Mucosa of rectum (tissue), 2 donors: ENCODE results near the gene LASP1.
"Not testable (repeated sequence)": the region's sequence is repeated elsewhere in the genome, so short reads cannot be mapped to it uniquely, and the experiment has no call there.

Experiments
- H3K27ac ChIP-seq, 2 donors: one replicate each; pipeline ENCODE4 v1.7.0; 2013; ENCODE audit warnings: inconsistent platforms in 2 of 2, low read depth in 2 of 2, low read length in 2 of 2
- H3K27me3 ChIP-seq, 2 donors: one replicate each; pipeline ENCODE4 v1.7.0; 2013; ENCODE audit warnings: low read length in 2 of 2; ENCODE audit not compliant: control insufficient read depth in 2 of 2, insufficient read depth in 2 of 2
- H3K36me3 ChIP-seq, 2 donors: one replicate each; pipeline ENCODE4 v1.7.0; 2013; ENCODE audit warnings: low read length in 2 of 2; ENCODE audit not compliant: control insufficient read depth in 2 of 2, insufficient read depth in 2 of 2
- H3K4me1 ChIP-seq, 2 donors: one replicate each; pipeline ENCODE4 v1.7.0; 2013; ENCODE audit warnings: low read length in 2 of 2, mild to moderate bottlenecking in 1 of 2; ENCODE audit not compliant: control insufficient read depth in 2 of 2, insufficient read depth in 2 of 2
- H3K4me3 ChIP-seq, 2 donors: one replicate each; pipeline ENCODE4 v1.7.0; 2013; ENCODE audit warnings: low read length in 2 of 2
- H3K9ac ChIP-seq, 2 donors: one replicate each; pipeline ENCODE4 v1.7.0; 2013; ENCODE audit warnings: low read length in 2 of 2, low read depth in 1 of 2, mild to moderate bottlenecking in 1 of 2
- H3K9me3 ChIP-seq, 2 donors: one replicate each; pipeline ENCODE4 v1.7.0; 2013; ENCODE audit warnings: low read length in 2 of 2; ENCODE audit not compliant: control insufficient read depth in 2 of 2
- donor health status: healthy.
- donor health status: Normal muscosa, but diverticular disease.

Gene LASP1

DNA sequence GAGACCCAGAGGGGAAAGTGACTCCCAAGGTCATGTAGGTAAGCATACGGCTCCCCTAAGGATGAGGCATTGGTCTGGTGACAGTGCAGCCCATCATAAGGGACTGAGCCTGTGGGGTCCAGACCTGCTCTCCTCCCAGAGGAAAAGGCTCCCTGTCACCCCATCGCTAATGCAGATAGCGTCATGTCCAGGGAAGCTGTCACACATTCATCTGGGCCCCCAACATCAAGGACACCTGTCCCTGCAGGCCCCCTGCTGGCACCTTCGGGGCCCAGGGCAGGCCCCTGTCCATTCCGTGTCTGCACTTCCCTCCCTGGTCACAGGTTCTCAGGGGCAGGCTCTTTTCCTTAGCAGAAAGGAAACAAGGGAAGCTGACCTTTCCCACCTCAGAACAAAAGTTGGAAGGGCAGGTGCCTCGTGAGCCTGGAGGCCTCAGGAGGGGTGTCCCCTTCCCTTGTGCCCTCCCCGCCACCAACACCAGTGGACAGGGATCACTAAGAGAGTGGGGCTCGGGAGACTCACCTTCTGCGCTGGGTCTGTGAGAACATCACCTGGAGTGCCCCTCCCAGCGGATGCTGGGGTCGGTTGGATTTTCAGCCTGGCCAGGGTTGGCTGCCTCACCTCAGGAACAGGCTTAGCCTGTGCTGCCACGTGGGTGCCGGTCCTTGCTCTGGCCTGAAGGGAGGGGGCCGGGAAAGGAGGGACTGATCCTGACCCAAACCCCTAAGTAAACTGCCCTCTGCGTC, 38.2 kb downstream of the LASP1 start:
- H3K27ac ChIP-seq: peak overlapping the region in 1 of 2 donors; percentile 24
- peaks cover 33 to 52% of the 10 kb centered on the region in 2 donors for H3K36me3 ChIP-seq
- no peaks in the 10 kb centered on the region for H3K9me3 ChIP-seq
- H3K27me3 ChIP-seq: no peaks in the 10 kb centered on the region
- H3K4me1 ChIP-seq: peaks cover 2 to 19% of the 10 kb centered on the region in 2 donors
- H3K9ac ChIP-seq: no peak overlapping the region
- H3K4me3 ChIP-seq: no peak overlapping the region

DNA sequence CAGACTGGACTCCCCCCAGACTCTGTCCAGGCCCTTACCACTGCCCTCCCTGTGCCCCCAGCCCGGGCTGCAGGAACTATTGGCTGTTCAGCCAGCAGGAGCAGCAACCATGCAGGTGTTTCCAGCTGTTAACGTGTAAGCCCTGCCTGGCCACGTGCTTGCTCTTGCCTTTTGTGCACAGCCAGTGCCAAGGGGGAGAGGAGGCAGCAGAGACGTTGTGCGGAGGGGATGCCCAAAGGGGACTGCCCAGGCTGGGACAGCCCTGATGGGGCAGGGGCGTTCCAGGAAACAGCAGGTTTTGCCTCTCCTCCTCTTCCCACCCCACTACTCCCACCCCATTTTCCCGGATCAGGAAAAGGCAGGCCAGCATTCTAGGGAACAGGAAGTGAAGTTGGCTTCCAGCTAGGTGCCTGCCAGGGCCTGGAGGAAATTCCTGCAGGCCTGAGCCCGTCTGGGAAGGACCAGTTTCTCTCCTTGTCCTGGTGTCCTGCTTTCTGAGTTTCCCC, 38.9 kb downstream of the LASP1 start:
- H3K36me3 ChIP-seq: peaks cover 29 to 47% of the 10 kb centered on the region in 2 donors
- no peaks in the 10 kb centered on the region for H3K27me3 ChIP-seq
- no peaks in the 10 kb centered on the region for H3K9me3 ChIP-seq
- no peak overlapping the region for H3K9ac ChIP-seq
- H3K4me1 ChIP-seq: peaks cover 2 to 19% of the 10 kb centered on the region in 2 donors
- H3K27ac ChIP-seq: peak overlapping the region in 1 of 2 donors; percentile 24
- H3K4me3 ChIP-seq: no peak overlapping the region

DNA sequence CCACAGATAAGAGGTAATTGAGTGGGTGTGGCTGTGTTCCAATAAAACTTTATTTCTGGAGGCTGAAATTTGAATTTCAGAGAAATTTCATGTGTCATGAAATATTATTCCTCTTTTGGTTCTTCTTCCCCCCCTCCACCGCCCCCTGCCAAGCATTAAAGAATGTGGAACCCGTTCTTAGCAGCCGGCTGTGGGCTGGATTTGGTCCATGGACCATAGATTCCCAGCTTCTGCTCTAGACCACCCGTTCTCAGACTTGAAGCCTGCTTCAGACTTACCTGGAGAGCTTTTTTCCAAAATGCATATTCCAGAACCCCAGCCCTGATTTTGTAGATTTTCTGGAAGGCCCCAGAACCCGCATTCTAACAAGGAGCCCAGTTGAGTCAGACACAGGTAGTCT, 40.5 kb downstream of the LASP1 start:
- H3K36me3 ChIP-seq: peaks cover 39 to 53% of the 10 kb centered on the region in 2 donors
- H3K27ac ChIP-seq: no peak overlapping the region
- no peak overlapping the region for H3K4me3 ChIP-seq
- no peaks in the 10 kb centered on the region for H3K9me3 ChIP-seq
- H3K9ac ChIP-seq: no peak overlapping the region
- no peaks in the 10 kb centered on the region for H3K27me3 ChIP-seq
- peaks cover 16 to 31% of the 10 kb centered on the region in 2 donors for H3K4me1 ChIP-seq

DNA sequence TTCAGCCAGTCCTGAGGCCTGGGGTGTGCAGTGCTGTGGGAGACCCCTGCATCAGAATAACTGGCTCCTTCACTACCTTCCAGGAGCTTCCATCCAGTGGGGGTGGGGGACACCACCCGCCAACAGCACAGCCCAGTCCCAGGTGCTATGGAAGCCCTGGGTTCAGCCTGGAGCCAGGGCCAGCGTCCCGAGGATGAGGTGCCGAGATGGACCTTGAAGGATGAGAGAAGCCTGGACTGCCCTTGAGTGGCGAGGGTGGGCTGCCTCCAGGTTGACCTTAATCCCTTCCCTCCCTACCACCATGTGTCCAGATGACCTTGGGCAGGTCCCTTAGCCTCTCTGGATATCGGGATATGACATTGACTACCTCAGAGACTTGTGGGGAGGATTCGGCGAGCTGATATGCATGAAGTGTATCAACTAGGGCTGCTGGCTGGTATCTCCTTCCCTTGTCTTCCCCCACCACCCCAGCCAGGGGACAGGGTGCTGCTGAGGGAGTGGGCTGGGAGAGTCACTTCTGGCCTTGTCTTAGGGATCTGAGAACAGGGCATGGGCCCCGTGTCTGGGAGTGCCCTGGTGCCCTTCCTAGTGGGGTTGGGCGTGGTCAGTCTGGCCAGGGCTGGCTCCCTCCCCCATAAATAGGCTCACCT, 41.3 kb downstream of the LASP1 start:
- no peak overlapping the region for H3K27ac ChIP-seq
- H3K4me1 ChIP-seq: peaks cover 16 to 31% of the 10 kb centered on the region in 2 donors
- H3K4me3 ChIP-seq: no peak overlapping the region
- no peaks in the 10 kb centered on the region for H3K27me3 ChIP-seq
- no peak overlapping the region for H3K9ac ChIP-seq
- H3K9me3 ChIP-seq: no peaks in the 10 kb centered on the region
- peaks cover 48 to 55% of the 10 kb centered on the region in 2 donors for H3K36me3 ChIP-seq

DNA sequence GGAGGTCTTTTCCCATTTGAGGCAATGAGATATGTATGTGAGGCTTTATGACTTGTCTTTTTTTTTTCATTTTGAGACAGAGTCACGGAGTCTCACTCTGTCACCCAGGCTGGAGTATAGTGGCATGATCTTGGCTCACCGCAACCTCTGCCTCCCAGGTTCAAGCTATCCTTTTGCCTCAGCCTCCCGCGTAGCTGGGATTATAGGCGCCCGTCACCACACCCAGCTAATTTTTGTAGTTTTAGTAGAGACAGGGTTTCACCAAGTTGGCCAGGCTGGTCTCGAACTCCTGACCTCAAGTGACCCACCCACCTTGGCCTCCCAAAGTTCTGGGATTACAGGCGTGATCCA, 41.8 kb downstream of the LASP1 start:
- H3K9me3 ChIP-seq, H3K27ac ChIP-seq, H3K4me3 ChIP-seq, H3K9ac ChIP-seq, H3K27me3 ChIP-seq: not testable (repeated sequence)
- Histone ChIP-seq H3K36me3 (peaks cover 49 to 55% of the 10 kb centered on the region in 2 donors), H3K4me1 (peaks cover 16 to 31% of the 10 kb centered on the region in 2 donors)

DNA sequence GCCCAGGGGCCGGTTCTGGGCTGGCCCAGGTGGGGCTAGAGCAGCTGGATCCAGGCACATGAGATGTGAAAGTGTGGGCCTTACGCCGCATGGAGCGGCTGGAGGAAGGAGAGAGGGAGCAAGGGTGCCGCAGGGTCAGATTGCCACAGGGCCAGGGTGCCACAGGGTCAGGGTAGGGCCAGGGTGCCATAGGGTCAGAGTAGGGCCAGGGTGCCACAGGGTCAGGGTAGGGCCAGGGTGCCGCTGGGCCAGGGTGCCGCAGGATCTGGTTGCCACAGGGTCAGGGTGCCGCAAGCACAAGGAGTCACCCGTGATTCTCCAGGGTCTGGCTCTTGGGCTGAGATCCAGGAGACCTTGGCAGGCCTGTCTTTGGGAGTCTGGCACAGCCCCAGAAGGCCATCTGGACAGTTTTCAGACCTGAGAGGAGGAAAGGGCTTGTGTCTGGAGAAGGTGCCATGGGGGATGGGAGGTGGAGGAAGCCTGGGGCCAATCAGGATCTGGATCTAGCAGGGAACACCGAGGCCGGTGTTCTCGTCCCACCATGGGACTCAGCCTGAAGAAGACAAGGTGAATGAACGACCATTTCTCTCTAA, 42.5 kb downstream of the LASP1 start:
- Histone ChIP-seq H3K9ac (peak overlapping the region in 1 of 2 donors; percentile 1), H3K36me3 (peaks cover 55 to 60% of the 10 kb centered on the region in 2 donors), H3K4me3 (no peak overlapping the region), H3K9me3 (no peaks in the 10 kb centered on the region), H3K27ac (no peak overlapping the region), H3K27me3 (no peaks in the 10 kb centered on the region), H3K4me1 (peaks cover 16 to 31% of the 10 kb centered on the region in 2 donors)

GRCh38 chr17:38914741-38915638, 45.1 kb downstream of the LASP1 start:
- Histone ChIP-seq H3K9ac (peak overlapping the region in 1 of 2 donors; percentile 12), H3K36me3 (peaks cover 73 to 74% of the 10 kb centered on the region in 2 donors)

GRCh38 chr17:38915639-38915995, 45.8 kb downstream of the LASP1 start:
- peaks cover 14 to 22% of the 10 kb centered on the region in 2 donors for H3K4me1 ChIP-seq
- peaks cover 76 to 78% of the 10 kb centered on the region in 2 donors for H3K36me3 ChIP-seq
- H3K27ac ChIP-seq: peak overlapping the region in 1 of 2 donors; percentile 46
- H3K9me3 ChIP-seq: no peaks in the 10 kb centered on the region
- no peak overlapping the region for H3K4me3 ChIP-seq
- H3K9ac ChIP-seq: no peak overlapping the region
- H3K27me3 ChIP-seq: no peaks in the 10 kb centered on the region

More at GRCh38 chr17:38914741-38915638, 45.1 kb downstream of the LASP1 start:
- Histone ChIP-seq H3K9me3 (no peaks in the 10 kb centered on the region), H3K27me3 (no peaks in the 10 kb centered on the region), H3K4me1 (peaks cover 16 to 22% of the 10 kb centered on the region in 2 donors), H3K27ac (peak overlapping the region in 1 of 2 donors; percentile 46), H3K4me3 (no peak overlapping the region)

DNA sequence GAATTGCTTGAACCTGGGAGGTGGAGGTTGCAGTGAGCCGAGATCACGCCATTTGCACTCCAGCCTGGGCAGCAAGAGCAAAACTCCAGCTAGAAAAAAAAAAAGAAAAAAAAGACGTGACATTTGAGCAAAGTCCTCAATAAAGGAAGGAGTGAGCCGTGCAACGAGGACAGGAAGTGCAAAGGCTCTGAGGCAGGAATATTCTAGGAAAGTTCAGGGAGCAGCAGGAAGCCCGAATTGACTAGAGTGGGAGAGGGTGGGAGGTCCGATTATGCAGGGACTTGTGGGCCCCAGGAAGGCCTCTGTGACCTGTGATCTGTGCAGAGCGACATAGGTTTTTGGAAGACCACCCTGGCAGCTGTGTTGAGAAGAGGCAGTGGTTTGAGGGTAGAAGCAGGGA, 46.9 kb downstream of the LASP1 start:
- peaks cover 14 to 18% of the 10 kb centered on the region in 2 donors for H3K4me1 ChIP-seq

More for the DNA sequence above, 46.9 kb downstream of the LASP1 start:
- Histone ChIP-seq H3K27ac (no peak overlapping the region), H3K9me3 (no peaks in the 10 kb centered on the region), H3K4me3 (no peak overlapping the region), H3K36me3 (peaks cover 71 to 73% of the 10 kb centered on the region in 2 donors), H3K27me3 (no peaks in the 10 kb centered on the region), H3K9ac (no peak overlapping the region)
